Naive thymus-derived CD8-positive, alpha-beta T cell (primary cell): ENCODE results near the gene ZNF221. TPM values are rescaled to one million over a fixed set of nuclear protein-coding genes. Genes with fewer than 3 reads are reported as not detected.

Source experiments
- ATAC-seq, 2 donors: fragments of 150-1000 bp; cut with Tn5 transposase in 1 of 2; sonication (Bioruptor Pico), chemical (Tn5 transposase) in 1 of 2; 1 replicate in 1 of 2; 2 replicates in 1 of 2; pipeline ENCODE4 v1.10.0; 2021; ENCODE audit warnings: mild to moderate bottlenecking in 2 of 2, moderate library complexity in 2 of 2
- POLR2A ChIA-PET: fragments of 350-600 bp; sonication (Branson Sonifier 250); formaldehyde crosslinking; loops from one replicate; lab custom pipeline; 2021; ENCODE audit warnings: antibody characterized with exemption; lab: Charles Lee
- DNase-seq, 10 donors: peaks; one replicate each; pipeline versions ENCODE4 v3.0.0 to v3.0.0-alpha.2; 2020 to 2022
- H3K27ac Mint-ChIP-seq, 10 donors: one replicate each; pipeline ENCODE4 v1.8.0; 2020 to 2022; ENCODE audit warnings: mild to moderate bottlenecking in 10 of 10, mixed read lengths in 10 of 10, moderate library complexity in 4 of 10, inconsistent platforms in 1 of 10
- H3K27me3 Mint-ChIP-seq, 5 donors: one replicate each; pipeline ENCODE4 v1.8.0; 2021 to 2022; ENCODE audit warnings: mixed read lengths in 5 of 5
- H3K36me3 Mint-ChIP-seq, 3 donors: one replicate each; pipeline ENCODE4 v1.8.0; 2020 to 2022; ENCODE audit warnings: mixed read lengths in 3 of 3, mild to moderate bottlenecking in 2 of 3, inconsistent platforms in 1 of 3
- H3K4me1 Mint-ChIP-seq, 4 donors: one replicate each; pipeline ENCODE4 v1.8.0; 2021 to 2022; ENCODE audit warnings: mixed read lengths in 4 of 4
- H3K4me3 Mint-ChIP-seq, 10 donors: one replicate each; pipeline ENCODE4 v1.8.0; 2020 to 2022; ENCODE audit warnings: mild to moderate bottlenecking in 10 of 10, mixed read lengths in 10 of 10, moderate library complexity in 6 of 10, inconsistent platforms in 1 of 10
- H3K9me3 Mint-ChIP-seq, 9 donors: one replicate each; pipeline ENCODE4 v1.8.0; 2020 to 2022; ENCODE audit warnings: mixed read lengths in 9 of 9, mild to moderate bottlenecking in 3 of 9, inconsistent platforms in 1 of 9, moderate library complexity in 1 of 9
- polyA plus RNA-seq, 3 donors: library from polyadenylated mRNA; unstranded; fragments of 300-500 nt; fragmentation: Illumina TruSeq; gene quantifications; one replicate each; pipeline ENCODE4 v1.2.3, GENCODE V29; 2021
- total RNA-seq, 8 experiments: library from RNA in 2 of 8; stranded (reverse) in 2 of 8; gene quantifications; one replicate each; pipeline ENCODE4 v1.2.3 and lab custom pipeline; 2021 to 2026

The ZNF221 gene
- total RNA-seq (1 to 10 TPM; 4.5 to 5.6 TPM), polyA plus RNA-seq (1 to 10 TPM in 1 of 3 donors, not detected in 2; 1.6 TPM), total RNA-seq (lab: John Stamatoyannopoulos, UW) (0.67 to 5.0 (median 2.8) reads per million in 6 experiments)

- peak; percentile 18 to 77 (median 42) for DNase-seq
- Mint-ChIP-seq H3K27ac (peak within 1 kb of the TSS; percentile 79 to 93 (median 90)), H3K27me3 (peaks cover 9 to 31% (median 20%) of the 10 kb centered on the region in 5 donors), H3K36me3 (peaks cover 3 to 53% (median 37%) of the 10 kb centered on the region in 3 donors), H3K9me3 (peaks cover 22 to 69% (median 49%) of the 10 kb centered on the region in 9 donors), H3K4me1 (peaks cover 3 to 11% (median 9%) of the 10 kb centered on the region in 4 donors), H3K4me3 (peak within 1 kb of the TSS; percentile 91 to 98 (median 96))
- peak; percentile 76 to 86 for ATAC-seq
- POLR2A ChIA-PET = interaction anchor here (0.7 to 1.3 kb wide), 3 partner anchors 15 to 261 kb away, joined by 3 to 18 read pairs (median 3); partner anchors contain the start of genes ZNF227 and ZNF45
These were observed at the start of gene ZNF221 for GRCh38 chr19:43950834-43951645. ZNF221 (plus strand) TSS chr19:43951228; CDS start chr19:43962727, 11,499 bp downstream.

GRCh38 chr19:43901395-43902390, 49.3 kb upstream of the ZNF221 start:
- POLR2A ChIA-PET = interaction anchor here (1.6 kb wide), 1 partner anchor 34 kb away, joined by 6 read pairs; the partner anchor contains the start of gene ZNF45
- peaks cover 18 to 70% (median 64%) of the 10 kb centered on the region in 3 donors for H3K36me3 Mint-ChIP-seq

GRCh38 chr19:43902399-43902798, 48.6 kb upstream of the ZNF221 start:
- Mint-ChIP-seq H3K27me3 (no peaks in the 10 kb centered on the region), H3K4me3 (peak overlapping the region; percentile 83 to 96 (median 94)), H3K27ac (peak overlapping the region in 5 of 10 donors; percentile 50 to 93 (median 82)), H3K36me3 (peaks cover 17 to 71% (median 66%) of the 10 kb centered on the region in 3 donors), H3K4me1 (peaks cover 11 to 26% (median 18%) of the 10 kb centered on the region in 4 donors), H3K9me3 (peaks cover 23 to 95% (median 76%) of the 10 kb centered on the region in 9 donors)
- POLR2A ChIA-PET = no interaction called here
- ATAC-seq (no peak), DNase-seq (no peak)

More at GRCh38 chr19:43901395-43902390, 49.3 kb upstream of the ZNF221 start:
- peak; percentile 40 to 80 (median 46) for DNase-seq
- H3K27me3 Mint-ChIP-seq = no peaks in the 10 kb centered on the region
- peak overlapping the region in 9 of 10 donors; percentile 40 to 93 (median 88) for H3K27ac Mint-ChIP-seq
- peaks cover 26 to 92% (median 70%) of the 10 kb centered on the region in 9 donors for H3K9me3 Mint-ChIP-seq
- peaks cover 11 to 26% (median 18%) of the 10 kb centered on the region in 4 donors for H3K4me1 Mint-ChIP-seq
- H3K4me3 Mint-ChIP-seq = peak overlapping the region; percentile 83 to 96 (median 94)
- peak; percentile 77 to 96 for ATAC-seq

GRCh38 chr19:43905897-43906296, 45.1 kb upstream of the ZNF221 start:
- Mint-ChIP-seq H3K36me3 (peaks cover 0 to 69% (median 50%) of the 10 kb centered on the region in 3 donors), H3K9me3 (peaks cover 10 to 97% (median 79%) of the 10 kb centered on the region in 9 donors), H3K4me1 (peaks cover 9 to 19% (median 17%) of the 10 kb centered on the region in 4 donors), H3K27me3 (no peaks in the 10 kb centered on the region), H3K27ac (no peak overlapping the region), H3K4me3 (no peak overlapping the region)
- DNase-seq (no peak), ATAC-seq (no peak)
- POLR2A ChIA-PET = no interaction called here

GRCh38 chr19:43906774-43907173, 44.3 kb upstream of the ZNF221 start:
- Mint-ChIP-seq H3K27ac (no peak overlapping the region), H3K4me1 (peaks cover 4 to 10% (median 8%) of the 10 kb centered on the region in 4 donors), H3K27me3 (no peaks in the 10 kb centered on the region), H3K4me3 (no peak overlapping the region), H3K36me3 (peaks cover 0 to 63% (median 58%) of the 10 kb centered on the region in 3 donors), H3K9me3 (peaks cover 10 to 96% (median 74%) of the 10 kb centered on the region in 9 donors)
- POLR2A ChIA-PET = no interaction called here
- ATAC-seq = no peak
- no peak for DNase-seq

- H3K4me3 Mint-ChIP-seq = no peak overlapping the region
- H3K4me1 Mint-ChIP-seq = peaks cover 0 to 3% (median 0%) of the 10 kb centered on the region in 4 donors
- H3K27ac Mint-ChIP-seq = no peak overlapping the region
- no peak for DNase-seq
- no peaks in the 10 kb centered on the region for H3K27me3 Mint-ChIP-seq
- ATAC-seq = no peak
- POLR2A ChIA-PET = no interaction called here
- H3K9me3 Mint-ChIP-seq = peaks cover 10 to 97% (median 72%) of the 10 kb centered on the region in 9 donors
- peaks cover 3 to 64% (median 63%) of the 10 kb centered on the region in 3 donors for H3K36me3 Mint-ChIP-seq
These were observed 42.4 kb upstream of the ZNF221 start for GRCh38 chr19:43908659-43909058.

- POLR2A ChIA-PET = no interaction called here
- peaks cover 10 to 100% (median 66%) of the 10 kb centered on the region in 9 donors for H3K9me3 Mint-ChIP-seq
- ATAC-seq (no peak), DNase-seq (no peak)
- H3K4me1 Mint-ChIP-seq = peaks cover 0 to 1% (median 0%) of the 10 kb centered on the region in 4 donors
- no peak overlapping the region for H3K27ac Mint-ChIP-seq
- no peak overlapping the region for H3K4me3 Mint-ChIP-seq
- H3K36me3 Mint-ChIP-seq = peaks cover 24 to 69% (median 67%) of the 10 kb centered on the region in 3 donors
- H3K27me3 Mint-ChIP-seq = no peaks in the 10 kb centered on the region
These were observed 40.1 kb upstream of the ZNF221 start for GRCh38 chr19:43910884-43911283.

GRCh38 chr19:43913383-43913782, 37.6 kb upstream of the ZNF221 start:
- POLR2A ChIA-PET = no interaction called here
- no peaks in the 10 kb centered on the region for H3K4me1 Mint-ChIP-seq
- no peak for ATAC-seq

GRCh38 chr19:43914051-43914450, 37.0 kb upstream of the ZNF221 start:
- Mint-ChIP-seq H3K9me3 (peaks cover 10 to 98% (median 53%) of the 10 kb centered on the region in 9 donors), H3K36me3 (peaks cover 56 to 83% (median 67%) of the 10 kb centered on the region in 3 donors), H3K4me1 (no peaks in the 10 kb centered on the region), H3K27me3 (no peaks in the 10 kb centered on the region), H3K4me3 (peak overlapping the region in 1 of 10 donors; percentile 11), H3K27ac (no peak overlapping the region)
- ATAC-seq (no peak), DNase-seq (no peak)
- POLR2A ChIA-PET = interaction anchor here (0.6 to 0.8 kb wide), 2 partner anchors 21 to 298 kb away, joined by 3 read pairs; partner anchors contain the start of genes ZNF227 and ZNF45

More at GRCh38 chr19:43913383-43913782, 37.6 kb upstream of the ZNF221 start:
- Mint-ChIP-seq H3K4me3 (no peak overlapping the region), H3K27me3 (no peaks in the 10 kb centered on the region), H3K27ac (no peak overlapping the region), H3K36me3 (peaks cover 49 to 78% (median 63%) of the 10 kb centered on the region in 3 donors), H3K9me3 (peaks cover 10 to 98% (median 54%) of the 10 kb centered on the region in 9 donors)
- DNase-seq = no peak

GRCh38 chr19:43923875-43924274, 27.2 kb upstream of the ZNF221 start:
- no peaks in the 10 kb centered on the region for H3K4me1 Mint-ChIP-seq
- ATAC-seq = no peak
- no peak overlapping the region for H3K27ac Mint-ChIP-seq
- peaks cover 12 to 71% (median 43%) of the 10 kb centered on the region in 9 donors for H3K9me3 Mint-ChIP-seq
- H3K36me3 Mint-ChIP-seq = peaks cover 68 to 99% (median 98%) of the 10 kb centered on the region in 3 donors
- no peak for DNase-seq
- H3K4me3 Mint-ChIP-seq = no peak overlapping the region
- H3K27me3 Mint-ChIP-seq = no peaks in the 10 kb centered on the region
- POLR2A ChIA-PET = no interaction called here

- Mint-ChIP-seq H3K36me3 (peaks cover 51 to 94% (median 90%) of the 10 kb centered on the region in 3 donors), H3K27ac (no peak overlapping the region), H3K27me3 (no peaks in the 10 kb centered on the region), H3K9me3 (peaks cover 0 to 31% (median 13%) of the 10 kb centered on the region in 9 donors), H3K4me1 (peaks cover 2 to 25% (median 8%) of the 10 kb centered on the region in 4 donors), H3K4me3 (no peak overlapping the region)
- DNase-seq = no peak
- POLR2A ChIA-PET = no interaction called here
- no peak for ATAC-seq
These were observed 22.2 kb upstream of the ZNF221 start for GRCh38 chr19:43928820-43929219.
